Activated CD4-positive, alpha-beta memory T cell treated with anti-CD3 and anti-CD28 coated beads, Interleukin-2, amount 10 ng/mL, durations not matched to agents 7 days and 5 days (primary cell): ENCODE measurements around the gene NLN. TPM values are rescaled to one million over a fixed set of nuclear protein-coding genes. Genes with fewer than 3 reads are reported as not detected.

Source experiments
- CTCF ChIA-PET: fragments of 350-600 bp; sonication (Branson Sonifier 250); formaldehyde crosslinking; loops from one replicate; lab custom pipeline; 2021; ENCODE audit warnings: antibody characterized with exemption, inconsistent platforms; lab: Charles Lee
- POLR2A ChIA-PET: fragments of 350-600 bp; sonication (Branson Sonifier 250); formaldehyde crosslinking; loops from one replicate; lab custom pipeline; 2021; ENCODE audit warnings: antibody characterized with exemption; lab: Charles Lee
- DNase-seq: peaks from one replicate; pipeline ENCODE4 v3.0.0-alpha.2; 2020
- H3K27ac Mint-ChIP-seq: one replicate; pipeline ENCODE4 v1.8.0; 2021; ENCODE audit warnings: mild to moderate bottlenecking, mixed read lengths
- H3K27me3 Mint-ChIP-seq: one replicate; pipeline ENCODE4 v1.8.0; 2021; ENCODE audit warnings: mixed read lengths
- H3K36me3 Mint-ChIP-seq: one replicate; pipeline ENCODE4 v1.8.0; 2021; ENCODE audit warnings: low read depth, mixed read lengths
- H3K4me1 Mint-ChIP-seq: one replicate; pipeline ENCODE4 v1.8.0; 2021; ENCODE audit warnings: mixed read lengths
- H3K4me3 Mint-ChIP-seq: one replicate; pipeline ENCODE4 v1.8.0; 2021; ENCODE audit warnings: mild to moderate bottlenecking, mixed read lengths
- H3K9me3 Mint-ChIP-seq: one replicate; pipeline ENCODE4 v1.8.0; 2021; ENCODE audit warnings: mixed read lengths
- total RNA-seq, 2 experiments: library from RNA; stranded (reverse); gene quantifications; one replicate each; pipeline ENCODE4 v1.2.3, GENCODE V29; 2021

Gene NLN
- total RNA-seq, 2 experiments from 2014 or later = 7.6 to 8.0 TPM

DNA sequence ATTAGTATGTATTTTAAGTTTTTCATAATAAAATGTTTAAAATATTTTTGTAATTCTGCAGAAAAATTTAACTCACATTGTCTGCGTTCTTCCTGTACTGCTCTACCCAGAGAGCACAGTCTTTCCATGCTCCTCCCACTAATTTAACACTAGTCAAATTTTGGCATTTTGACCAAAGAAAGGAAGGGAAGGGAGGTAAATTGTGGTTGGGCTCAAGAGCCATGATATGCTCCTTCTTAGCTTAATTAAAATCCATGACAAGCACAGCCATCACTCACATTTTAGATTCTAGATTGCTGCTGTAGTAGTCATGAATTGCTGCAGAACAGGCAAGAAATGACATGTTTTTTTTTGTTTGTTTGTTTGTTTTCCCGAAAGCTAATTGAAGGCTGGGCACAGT, 98.4 kb downstream of the NLN start:
- ChIA-PET CTCF (no interaction called here), POLR2A (no interaction called here)
- Mint-ChIP-seq H3K36me3 (no peaks in the 10 kb centered on the region), H3K4me1 (peaks cover 15% of the 10 kb centered on the region), H3K4me3 (no peak overlapping the region), H3K27ac (no peak overlapping the region), H3K27me3 (no peaks in the 10 kb centered on the region), H3K9me3 (no peaks in the 10 kb centered on the region)
- DNase-seq = no peak

DNA sequence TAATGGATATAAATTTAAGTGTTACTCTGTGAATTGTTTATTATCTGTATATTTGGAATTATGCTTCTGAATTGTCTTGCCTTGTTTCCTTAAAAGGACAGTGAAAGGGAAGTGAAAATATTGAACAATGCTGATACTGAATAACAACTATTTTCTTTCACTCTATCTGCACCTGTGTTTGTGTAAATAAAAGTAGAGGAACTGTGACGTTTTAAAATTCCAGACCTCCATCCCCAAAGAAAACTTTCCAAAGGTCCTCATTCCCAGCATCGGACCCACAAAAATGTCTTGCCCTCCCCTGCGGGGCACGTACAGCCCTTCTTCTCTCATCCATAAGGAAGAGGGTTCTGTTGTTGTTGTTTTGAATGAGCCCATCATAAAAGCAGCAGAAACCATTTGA, 100.0 kb downstream of the NLN start:
- CTCF ChIA-PET = no interaction called here
- Mint-ChIP-seq H3K9me3 (no peaks in the 10 kb centered on the region), H3K36me3 (no peaks in the 10 kb centered on the region), H3K4me3 (no peak overlapping the region), H3K27me3 (no peaks in the 10 kb centered on the region), H3K4me1 (peaks cover 26% of the 10 kb centered on the region), H3K27ac (no peak overlapping the region)
- POLR2A ChIA-PET = no interaction called here
- DNase-seq = no peak

DNA sequence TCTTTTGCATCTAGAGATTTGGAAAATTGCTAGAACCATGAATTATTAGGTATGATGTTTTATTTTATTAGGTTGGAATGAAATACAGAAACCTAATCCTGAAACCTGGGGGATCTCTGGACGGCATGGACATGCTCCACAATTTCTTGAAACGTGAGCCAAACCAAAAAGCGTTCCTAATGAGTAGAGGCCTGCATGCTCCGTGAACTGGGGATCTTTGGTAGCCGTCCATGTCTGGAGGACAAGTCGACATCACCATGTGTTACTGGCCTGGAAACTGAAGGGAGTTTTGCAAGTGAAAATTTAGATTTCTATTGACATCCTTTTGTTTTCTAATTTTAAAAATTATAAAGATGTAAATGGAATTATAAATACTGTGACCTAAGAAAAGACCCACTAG, 100.7 kb downstream of the NLN start:
- Mint-ChIP-seq H3K9me3 (no peaks in the 10 kb centered on the region), H3K27ac (no peak overlapping the region), H3K4me1 (peaks cover 26% of the 10 kb centered on the region), H3K4me3 (no peak overlapping the region), H3K27me3 (no peaks in the 10 kb centered on the region), H3K36me3 (no peaks in the 10 kb centered on the region)
- CTCF ChIA-PET = no interaction called here
- POLR2A ChIA-PET = no interaction called here
- no peak for DNase-seq

DNA sequence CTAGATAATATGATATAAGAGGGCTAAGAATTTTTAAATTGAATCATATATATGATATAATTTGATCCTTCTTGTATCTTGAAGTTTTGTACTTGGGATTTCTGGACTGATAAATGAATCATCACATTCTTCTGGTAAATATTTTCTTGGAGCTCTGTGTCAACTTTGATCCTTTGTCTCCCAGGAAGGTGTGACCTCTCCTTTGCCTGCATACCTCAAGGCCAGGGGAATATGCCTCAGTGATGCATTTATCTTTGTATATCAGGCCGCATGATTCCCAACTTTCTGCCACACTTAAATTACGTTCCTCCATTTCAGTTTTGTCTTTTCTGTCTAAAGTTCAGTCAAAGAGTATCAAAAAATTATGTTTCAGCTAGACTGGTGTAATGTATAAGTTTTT, 101.2 kb downstream of the NLN start:
- DNase-seq = no peak
- ChIA-PET POLR2A (no interaction called here), CTCF (no interaction called here)
- Mint-ChIP-seq H3K4me3 (no peak overlapping the region), H3K27ac (no peak overlapping the region), H3K4me1 (peaks cover 26% of the 10 kb centered on the region), H3K9me3 (no peaks in the 10 kb centered on the region), H3K36me3 (no peaks in the 10 kb centered on the region), H3K27me3 (no peaks in the 10 kb centered on the region)

DNA sequence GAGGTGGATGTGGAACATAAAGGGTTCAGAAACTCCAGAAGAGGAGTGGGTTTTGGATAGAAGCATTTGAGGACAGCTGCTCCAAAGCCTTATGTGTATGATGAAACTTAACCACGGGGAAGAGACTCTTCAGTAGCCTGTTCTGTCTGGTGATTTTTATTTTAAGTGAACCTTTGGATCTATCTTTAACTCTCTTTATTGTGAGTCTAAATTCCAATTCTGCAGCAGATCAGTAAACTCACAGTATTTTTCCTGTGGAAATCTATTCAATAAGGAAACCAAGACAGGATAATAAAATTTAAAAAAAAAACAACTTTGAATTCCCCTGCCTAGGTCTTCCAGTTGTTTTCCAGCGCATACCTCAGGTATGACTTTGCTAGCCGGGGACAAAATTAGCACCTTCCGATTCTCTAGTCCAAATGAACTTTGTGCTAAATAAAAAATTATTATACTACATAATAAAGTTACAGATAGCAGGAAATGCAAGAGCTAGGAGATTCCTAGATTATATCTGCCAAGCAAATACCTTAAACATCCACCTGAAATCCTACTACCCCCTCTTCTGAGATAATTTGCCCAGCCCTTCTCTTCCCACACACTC, 101.9 kb downstream of the NLN start:
- H3K4me1 Mint-ChIP-seq = peaks cover 26% of the 10 kb centered on the region
- no peak overlapping the region for H3K27ac Mint-ChIP-seq
- H3K9me3 Mint-ChIP-seq = no peaks in the 10 kb centered on the region
- no peak overlapping the region for H3K4me3 Mint-ChIP-seq
- ChIA-PET POLR2A (no interaction called here), CTCF (no interaction called here)
- no peaks in the 10 kb centered on the region for H3K36me3 Mint-ChIP-seq
- no peak for DNase-seq
- no peaks in the 10 kb centered on the region for H3K27me3 Mint-ChIP-seq

DNA sequence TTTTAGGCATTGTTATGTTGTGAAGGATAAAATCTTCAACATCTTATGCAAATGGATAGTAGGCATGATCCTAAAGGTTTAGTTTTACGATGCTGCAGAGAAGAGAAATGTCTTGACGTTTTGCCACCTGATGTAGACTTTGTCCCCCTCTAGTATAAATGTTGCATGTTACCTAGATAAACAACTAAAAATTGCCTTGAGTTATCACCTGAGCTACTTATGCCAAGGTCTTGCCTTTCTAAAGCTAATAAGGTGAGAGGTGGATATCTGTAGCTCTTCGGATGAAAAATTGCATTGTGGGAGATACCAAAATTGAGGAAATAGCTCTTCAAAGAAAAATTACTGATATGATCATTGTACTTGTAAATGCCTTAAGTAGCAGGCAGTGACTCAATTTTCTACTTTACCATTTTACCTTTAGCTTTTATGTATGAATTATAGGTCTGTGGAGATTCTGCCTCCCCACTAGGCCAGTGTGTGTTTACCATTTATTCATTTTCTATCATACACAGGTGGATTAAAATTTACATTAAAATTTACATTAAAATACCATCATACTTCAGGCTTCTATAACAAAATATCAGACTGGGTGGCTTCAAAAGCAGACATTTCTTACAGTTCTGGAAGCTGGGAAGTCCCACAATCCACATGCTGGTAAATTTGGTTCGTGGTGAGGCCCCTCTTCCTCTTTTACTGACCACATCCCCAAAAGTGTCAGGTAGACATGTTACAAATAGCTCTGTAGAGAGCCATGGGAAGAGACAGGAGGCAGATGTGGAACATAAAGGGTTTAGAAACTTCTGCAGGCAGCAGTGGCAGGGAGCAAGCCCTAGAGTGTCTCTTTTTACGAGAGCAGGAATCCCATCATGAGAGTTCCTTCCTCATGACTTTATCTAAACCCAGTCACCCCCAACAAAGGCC, 103.7 kb downstream of the NLN start:
- no peak for DNase-seq
- Mint-ChIP-seq H3K9me3 (no peaks in the 10 kb centered on the region), H3K27me3 (no peaks in the 10 kb centered on the region), H3K4me3 (no peak overlapping the region), H3K27ac (no peak overlapping the region), H3K4me1 (peaks cover 16% of the 10 kb centered on the region), H3K36me3 (no peaks in the 10 kb centered on the region)
- CTCF ChIA-PET = interaction anchor here (1.1 kb wide), 1 partner anchor 19 kb away, joined by 8 read pairs; no protein-coding TSS in a partner anchor
- POLR2A ChIA-PET = no interaction called here

DNA sequence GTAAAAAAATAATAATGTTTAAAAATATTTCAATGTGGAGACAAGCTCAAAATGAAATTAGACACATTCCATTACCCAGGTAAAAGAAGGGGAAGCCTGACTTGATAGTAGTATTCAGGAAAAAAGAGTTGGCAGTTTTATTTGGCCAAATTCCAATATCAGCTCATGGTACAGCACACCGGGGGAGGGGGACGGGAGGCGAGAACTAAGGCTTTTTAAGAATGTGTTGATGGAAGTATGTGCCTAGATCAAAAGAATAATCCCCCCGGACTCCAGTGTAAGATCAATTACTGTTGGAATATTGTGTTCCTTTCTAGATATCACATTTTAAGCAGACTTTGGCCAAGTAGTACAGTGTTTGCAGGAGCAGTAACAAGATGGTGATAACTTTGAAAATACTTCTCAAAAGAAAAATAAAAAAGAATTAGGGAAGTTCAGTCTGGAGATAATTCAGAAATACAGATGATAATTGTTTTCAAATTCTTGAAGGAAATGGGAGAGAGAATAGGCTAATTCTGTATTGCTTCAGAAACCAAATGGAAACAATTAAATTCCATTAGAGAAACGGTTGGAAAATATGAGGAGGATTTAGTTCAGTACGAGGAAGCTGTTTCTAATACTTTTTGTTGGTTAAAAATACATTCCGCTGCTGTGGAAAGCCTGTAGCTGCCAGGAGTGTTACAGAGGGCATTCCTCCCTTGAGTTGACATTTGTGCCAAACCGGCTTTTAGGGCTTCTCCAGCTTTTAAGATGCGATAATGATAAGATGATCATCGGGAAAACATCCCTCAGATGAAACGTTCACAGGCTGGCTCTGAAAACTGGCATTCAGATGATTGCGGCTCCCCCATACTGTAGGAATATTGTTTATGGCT, 106.3 kb downstream of the NLN start:
- CTCF ChIA-PET = no interaction called here
- H3K27me3 Mint-ChIP-seq = no peaks in the 10 kb centered on the region

DNA sequence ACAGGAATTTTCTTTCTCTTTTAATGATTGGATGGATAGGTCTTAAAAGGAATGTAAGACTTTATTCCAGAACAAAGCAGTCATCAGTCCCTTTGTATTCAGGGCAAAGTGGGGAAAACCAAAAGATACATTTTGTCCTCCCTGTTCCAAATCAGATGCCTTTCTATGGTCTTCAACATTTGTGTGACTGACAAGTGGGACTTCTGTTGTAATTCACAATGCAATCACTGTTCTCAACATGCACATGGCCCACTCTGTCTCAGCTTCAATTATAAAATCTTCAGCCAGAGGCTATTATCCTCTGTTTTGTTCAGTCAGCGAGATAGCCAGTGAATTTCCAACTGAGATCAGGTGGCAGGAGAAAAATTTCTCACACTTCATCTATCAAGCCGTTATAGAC, 108.9 kb downstream of the NLN start:
- Mint-ChIP-seq H3K27me3 (no peaks in the 10 kb centered on the region), H3K4me1 (peaks cover 6% of the 10 kb centered on the region), H3K36me3 (no peaks in the 10 kb centered on the region), H3K4me3 (no peak overlapping the region), H3K9me3 (no peaks in the 10 kb centered on the region), H3K27ac (no peak overlapping the region)
- CTCF ChIA-PET = no interaction called here
- POLR2A ChIA-PET = no interaction called here
- no peak for DNase-seq

More for the DNA sequence above, 106.3 kb downstream of the NLN start:
- no peak for DNase-seq
- Mint-ChIP-seq H3K36me3 (no peaks in the 10 kb centered on the region), H3K27ac (no peak overlapping the region), H3K9me3 (no peaks in the 10 kb centered on the region), H3K4me1 (peaks cover 14% of the 10 kb centered on the region), H3K4me3 (no peak overlapping the region)
- POLR2A ChIA-PET = no interaction called here

DNA sequence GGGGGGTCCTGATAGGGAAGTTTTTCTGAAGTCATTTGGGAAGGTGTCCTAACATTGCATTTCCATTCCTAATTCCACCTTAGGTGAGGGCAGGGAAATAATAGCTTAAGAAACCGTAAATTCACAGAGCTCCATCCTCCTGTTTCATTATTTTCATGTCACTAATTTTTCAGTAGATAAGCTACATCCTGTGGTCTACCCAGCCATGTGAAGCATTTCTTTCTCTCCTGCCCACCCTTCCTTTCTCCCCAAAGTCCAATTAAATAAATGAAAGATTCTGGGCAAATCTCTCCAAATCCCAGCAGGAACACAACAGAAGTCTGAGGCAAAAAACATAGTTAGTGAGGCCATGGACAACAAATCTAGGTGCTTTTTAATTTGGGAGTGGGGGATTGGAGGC, 109.3 kb downstream of the NLN start:
- H3K9me3 Mint-ChIP-seq = no peaks in the 10 kb centered on the region
- H3K36me3 Mint-ChIP-seq = no peaks in the 10 kb centered on the region
- CTCF ChIA-PET = no interaction called here
- no peak overlapping the region for H3K4me3 Mint-ChIP-seq
- H3K4me1 Mint-ChIP-seq = peaks cover 2% of the 10 kb centered on the region
- POLR2A ChIA-PET = interaction anchor here (0.6 kb wide), 1 partner anchor 91 kb away, joined by 3 read pairs; no protein-coding TSS in a partner anchor
- DNase-seq = no peak
- H3K27me3 Mint-ChIP-seq = no peaks in the 10 kb centered on the region
- H3K27ac Mint-ChIP-seq = no peak overlapping the region

DNA sequence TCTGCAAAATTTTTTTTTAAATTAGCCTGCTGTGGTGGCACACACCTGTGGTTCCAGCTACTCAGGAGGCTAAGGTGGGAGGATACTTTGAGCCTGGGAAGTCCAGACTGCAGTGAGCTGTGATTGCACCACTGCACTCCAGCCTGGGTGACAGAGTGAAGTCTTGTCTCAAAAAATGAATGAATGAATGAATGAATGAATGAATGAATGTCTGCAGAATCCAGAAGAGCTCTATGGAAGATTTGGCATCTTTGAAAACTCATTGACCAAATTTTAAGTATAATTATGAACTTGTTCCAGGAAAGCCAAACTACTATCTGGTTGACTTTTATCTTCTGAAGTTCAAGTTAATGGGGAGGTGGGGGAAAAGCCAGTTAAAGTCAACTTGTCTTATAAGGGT, 110.1 kb downstream of the NLN start:
- H3K4me1 Mint-ChIP-seq = no peaks in the 10 kb centered on the region
- CTCF ChIA-PET = no interaction called here

DNA sequence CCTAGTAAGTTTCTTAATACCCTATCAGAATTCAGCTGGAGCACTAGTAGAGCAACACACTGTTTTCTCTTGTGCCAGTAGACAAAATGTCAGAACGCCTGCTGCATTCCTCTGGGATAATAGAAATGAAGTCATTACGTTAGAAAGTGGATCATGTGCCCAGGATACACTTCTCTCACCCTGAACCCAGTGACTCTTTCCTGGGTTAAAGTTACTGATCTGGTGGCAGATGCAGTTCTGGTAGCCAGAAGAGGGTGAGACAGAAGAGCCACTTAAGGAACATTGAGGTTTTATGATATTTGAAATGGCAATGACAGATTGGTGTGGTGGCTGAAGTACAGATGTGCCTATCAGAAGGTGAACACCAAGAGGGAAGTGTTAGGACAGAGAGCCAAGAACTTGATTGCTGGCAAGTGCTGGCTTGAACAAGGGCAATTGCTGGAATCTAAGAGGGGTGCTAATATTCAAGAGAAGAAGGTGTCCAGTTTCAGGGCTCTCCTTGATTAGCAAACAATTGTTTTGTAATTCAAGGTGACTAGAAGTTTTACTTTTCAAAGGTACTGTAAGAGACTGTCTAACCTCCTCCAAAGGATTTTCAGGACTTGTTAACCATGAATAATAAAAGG, 110.7 kb downstream of the NLN start:
- no peaks in the 10 kb centered on the region for H3K27me3 Mint-ChIP-seq

More for the DNA sequence above, 110.1 kb downstream of the NLN start:
- H3K4me3 Mint-ChIP-seq = no peak overlapping the region
- H3K36me3 Mint-ChIP-seq = no peaks in the 10 kb centered on the region
- no peaks in the 10 kb centered on the region for H3K9me3 Mint-ChIP-seq
- DNase-seq = no peak
- POLR2A ChIA-PET = no interaction called here
- H3K27me3 Mint-ChIP-seq = no peaks in the 10 kb centered on the region
- H3K27ac Mint-ChIP-seq = no peak overlapping the region

DNA sequence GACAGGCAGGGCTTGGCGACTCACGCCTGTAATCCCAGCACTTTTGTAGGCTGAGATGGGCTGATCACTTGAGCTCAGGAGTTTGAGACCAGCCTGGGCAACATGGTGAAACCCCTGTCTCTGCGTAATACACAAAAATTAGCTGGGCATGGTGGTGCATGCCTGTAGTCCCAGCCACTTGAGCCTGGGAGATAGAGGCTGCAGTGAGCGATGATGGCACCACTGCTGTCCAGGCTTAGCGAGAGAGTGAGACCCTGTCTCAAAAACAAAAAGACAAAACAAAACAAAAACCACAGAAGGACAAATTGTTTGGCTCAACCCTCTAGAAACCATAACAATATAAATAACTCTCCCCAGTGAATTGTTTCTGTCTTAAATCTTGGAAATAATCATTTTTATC, 111.8 kb downstream of the NLN start:
- H3K4me1 Mint-ChIP-seq = no peaks in the 10 kb centered on the region
- no peak for DNase-seq
- H3K36me3 Mint-ChIP-seq = no peaks in the 10 kb centered on the region
- CTCF ChIA-PET = no interaction called here
- no peak overlapping the region for H3K4me3 Mint-ChIP-seq
- no peak overlapping the region for H3K27ac Mint-ChIP-seq
- no peaks in the 10 kb centered on the region for H3K9me3 Mint-ChIP-seq
- POLR2A ChIA-PET = no interaction called here
- no peaks in the 10 kb centered on the region for H3K27me3 Mint-ChIP-seq

More for the DNA sequence above, 110.7 kb downstream of the NLN start:
- H3K4me3 Mint-ChIP-seq = no peak overlapping the region
- no peaks in the 10 kb centered on the region for H3K9me3 Mint-ChIP-seq
- H3K36me3 Mint-ChIP-seq = no peaks in the 10 kb centered on the region
- no peak for DNase-seq
- ChIA-PET CTCF (no interaction called here), POLR2A (no interaction called here)
- H3K27ac Mint-ChIP-seq = no peak overlapping the region
- H3K4me1 Mint-ChIP-seq = no peaks in the 10 kb centered on the region
